H1 (cell line): ENCODE measurements around the gene TNRC6B. TPM values are rescaled to one million over a fixed set of nuclear protein-coding genes. Genes with fewer than 3 reads are reported as not detected.

Source experiments
- CTCF ChIA-PET: fragments of 300-600 bp; sonication (Branson Sonifier 250); formaldehyde crosslinking; loops from one replicate; lab custom pipeline; 2021; ENCODE audit not compliant: partially characterized antibody; lab: Charles Lee
- POLR2A ChIA-PET: fragments of 300-600 bp; sonication (Branson Sonifier 250); formaldehyde crosslinking; loops from one replicate; lab custom pipeline; 2021; ENCODE audit warnings: inconsistent platforms; ENCODE audit not compliant: partially characterized antibody; lab: Charles Lee
- DNase-seq, 2 experiments: peaks; one replicate each; pipeline versions ENCODE4 v3.0.0 to v3.0.0-alpha.2; 2010 to 2022; ENCODE audit warnings: low spot score in 2 of 2, low read depth in 1 of 2, mixed read lengths in 1 of 2
- FAIRE-seq: peaks from 2 replicates; lab custom pipeline; 2011; peaks lifted over from hg19 to GRCh38; lab: Jason Lieb, UNC
- H2AFZ ChIP-seq: 2 replicates; pipeline ENCODE4 v1.8.1; 2012; ENCODE audit warnings: low read length, inconsistent platforms
- H2AK5ac ChIP-seq: 2 replicates; pipeline ENCODE4 v1.6.1; 2013; ENCODE audit warnings: low read depth, low read length
- H2BK120ac ChIP-seq: replicated peaks from 2 replicates; pipeline ENCODE3; 2013; ENCODE audit warnings: low read depth, low read length, inconsistent platforms
- H2BK12ac ChIP-seq: 2 replicates; pipeline ENCODE4 v1.6.1; 2013; ENCODE audit warnings: low read depth, low read length
- H2BK15ac ChIP-seq: 2 replicates; pipeline ENCODE4 v1.6.1; 2013; ENCODE audit warnings: low read length
- H2BK20ac ChIP-seq: 2 replicates; pipeline ENCODE4 v1.6.1; 2013; ENCODE audit warnings: low read length
- H2BK5ac ChIP-seq: 2 replicates; pipeline ENCODE4 v1.6.1; 2013; ENCODE audit warnings: low read depth, low read length
- H3K14ac ChIP-seq: 2 replicates; pipeline ENCODE4 v1.6.1; 2013; ENCODE audit warnings: inconsistent platforms; ENCODE audit not compliant: insufficient read length
- H3K18ac ChIP-seq: 2 replicates; pipeline ENCODE4 v1.6.1; 2013; ENCODE audit warnings: low read length; ENCODE audit errors: extremely low read depth
- H3K23ac ChIP-seq: 2 replicates; pipeline ENCODE4 v1.6.1; 2013; ENCODE audit warnings: inconsistent platforms; ENCODE audit not compliant: insufficient read length
- H3K23me2 ChIP-seq: 2 replicates; pipeline ENCODE4 v1.6.1; 2013; ENCODE audit warnings: low read depth, low read length
- H3K27ac ChIP-seq: 2 replicates; pipeline ENCODE4 v1.6.1; 2011; ENCODE audit warnings: low read depth, low read length, inconsistent platforms
- H3K27me3 ChIP-seq, 4 experiments: replicated peaks in 1 of 4; 1 replicate in 1 of 4; 2 replicates in 3 of 4; pipeline versions ENCODE4 v1.6.1 to v1.8.1; 2011 to 2013; ENCODE audit warnings: low read length in 3 of 4, mild to moderate bottlenecking in 3 of 4, inconsistent platforms in 2 of 4, mixed read lengths in 2 of 4, moderate library complexity in 1 of 4; ENCODE audit not compliant: control insufficient read depth in 3 of 4, insufficient read depth in 3 of 4; ENCODE audit errors: extremely low read depth in 1 of 4
- H3K36me3 ChIP-seq, 4 experiments: 2 replicates each; pipeline versions ENCODE4 v1.6.1 to v1.8.1; 2011 to 2013; ENCODE audit warnings: mild to moderate bottlenecking in 4 of 4, low read length in 3 of 4, moderate library complexity in 2 of 4, control low read depth in 1 of 4, inconsistent platforms in 1 of 4; ENCODE audit not compliant: insufficient read depth in 4 of 4, control insufficient read depth in 2 of 4
- H3K4ac ChIP-seq: replicated peaks from 2 replicates; pipeline ENCODE3; 2013; ENCODE audit warnings: low read length, low read depth, mixed read lengths, inconsistent platforms; ENCODE audit not compliant: insufficient read length
- H3K4me1 ChIP-seq, 4 experiments: replicated peaks in 1 of 4; 1 replicate in 1 of 4; 2 replicates in 3 of 4; pipeline versions ENCODE4 v1.6.1 to v1.8.1; 2011 to 2013; ENCODE audit warnings: low read length in 3 of 4, inconsistent platforms in 2 of 4, mixed read lengths in 1 of 4; ENCODE audit not compliant: insufficient read depth in 4 of 4, control insufficient read depth in 3 of 4
- H3K4me2 ChIP-seq, 2 experiments: 2 replicates each; pipeline versions ENCODE4 v1.6.1 to v1.8.1; 2011 to 2013; ENCODE audit warnings: low read depth in 2 of 2, low read length in 2 of 2, control low read depth in 1 of 2, inconsistent platforms in 1 of 2, mild to moderate bottlenecking in 1 of 2; ENCODE audit not compliant: insufficient read depth in 1 of 2
- H3K4me3 ChIP-seq, 4 experiments: fragments of 200-600, 300-600 bp in 1 of 4; sonication (generic), shearing (Covaris generic), sonication (Bioruptor Twin) in 1 of 4; 2 replicates each; pipeline versions ENCODE4 v1.5.1 to v1.8.1; 2011 to 2016; ENCODE audit warnings: low read length in 4 of 4, low read depth in 3 of 4, control low read depth in 2 of 4, inconsistent platforms in 2 of 4, mild to moderate bottlenecking in 2 of 4, mixed read lengths in 1 of 4, moderate library complexity in 1 of 4; ENCODE audit not compliant: insufficient read depth in 2 of 4; ENCODE audit errors: extremely low read depth in 1 of 4
- H3K56ac ChIP-seq: replicated peaks from 2 replicates; pipeline ENCODE3; 2013; ENCODE audit warnings: low read depth, mild to moderate bottlenecking, mixed read lengths, low read length, inconsistent platforms; ENCODE audit not compliant: insufficient read length
- H3K79me1 ChIP-seq: 2 replicates; pipeline ENCODE4 v1.6.1; 2013; ENCODE audit warnings: low read depth, low read length, control low read depth
- H3K79me2 ChIP-seq, 2 experiments: 2 replicates each; pipeline versions ENCODE4 v1.6.1 to v1.8.1; 2012 to 2013; ENCODE audit warnings: low read length in 2 of 2, mild to moderate bottlenecking in 2 of 2, inconsistent platforms in 1 of 2; ENCODE audit not compliant: insufficient read depth in 2 of 2, control insufficient read depth in 1 of 2
- H3K9ac ChIP-seq, 4 experiments: replicated peaks in 1 of 4; 1 replicate in 1 of 4; 2 replicates in 3 of 4; pipeline versions ENCODE4 v1.6.1 to v1.8.1; 2011 to 2013; ENCODE audit warnings: low read depth in 3 of 4, low read length in 3 of 4, control low read depth in 2 of 4, mild to moderate bottlenecking in 2 of 4, moderate library complexity in 2 of 4, inconsistent platforms in 1 of 4; ENCODE audit errors: extremely low read depth in 1 of 4
- H3K9me3 ChIP-seq, 2 experiments: 2 replicates each; pipeline versions ENCODE4 v1.6.1 to v1.8.1; 2012 to 2013; ENCODE audit warnings: mild to moderate bottlenecking in 2 of 2, moderate library complexity in 2 of 2, control low read depth in 1 of 2, inconsistent platforms in 1 of 2, low read depth in 1 of 2, low read length in 1 of 2, mixed read lengths in 1 of 2; ENCODE audit not compliant: insufficient read depth in 2 of 2
- H4K20me1 ChIP-seq, 2 experiments: replicated peaks in 1 of 2; 2 replicates each; pipeline versions ENCODE3 to v1.8.1; 2011 to 2013; ENCODE audit warnings: inconsistent platforms in 2 of 2, low read length in 2 of 2, mild to moderate bottlenecking in 1 of 2; ENCODE audit not compliant: insufficient read depth in 2 of 2, control insufficient read depth in 1 of 2
- H4K5ac ChIP-seq: 2 replicates; pipeline ENCODE4 v1.6.1; 2013; ENCODE audit warnings: low read length, low read depth, mixed read lengths, inconsistent platforms; ENCODE audit not compliant: insufficient read length
- H4K8ac ChIP-seq: 2 replicates; pipeline ENCODE4 v1.8.0; 2013; ENCODE audit warnings: mild to moderate bottlenecking, moderate library complexity, low read length, inconsistent platforms; ENCODE audit not compliant: insufficient read depth; ENCODE audit errors: extremely low read depth
- H4K91ac ChIP-seq: replicated peaks from 2 replicates; pipeline ENCODE3; 2013; ENCODE audit warnings: low read length, mixed read lengths, inconsistent platforms; ENCODE audit not compliant: insufficient read length
- BCL11A ChIP-seq, 2 experiments: IDR thresholded peaks; one replicate each; pipeline ENCODE4 v1.6.1; 2011; ENCODE audit warnings: low read depth in 2 of 2, low read length in 2 of 2, mild to moderate bottlenecking in 2 of 2
- GABPA ChIP-seq: IDR thresholded peaks from 2 replicates; pipeline ENCODE4 v1.6.1; 2011; ENCODE audit warnings: mild to moderate bottlenecking, low read length, moderate library complexity, borderline replicate concordance; ENCODE audit not compliant: insufficient read depth
- HDAC6 ChIP-seq: IDR thresholded peaks from one replicate; pipeline ENCODE4 v1.7.1; 2012; ENCODE audit warnings: low read depth, mild to moderate bottlenecking, inconsistent platforms, low read length, moderate library complexity
- JUN ChIP-seq: IDR thresholded peaks from 2 replicates; pipeline ENCODE4 v1.6.1; 2011; ENCODE audit warnings: low read depth, mild to moderate bottlenecking, improper control_type of control experiment, low read length
- NRF1 ChIP-seq: IDR thresholded peaks from 2 replicates; pipeline ENCODE4 v1.6.1; 2011; ENCODE audit warnings: mild to moderate bottlenecking, low read depth, low read length, improper control_type of control experiment
- RXRA ChIP-seq: IDR thresholded peaks from 2 replicates; pipeline ENCODE4 v1.6.1; 2011; ENCODE audit warnings: low read depth, mild to moderate bottlenecking, low read length, moderate library complexity; ENCODE audit not compliant: insufficient read depth
- SAP30 ChIP-seq: fragments of 300-600 bp; sonication (generic); IDR thresholded peaks from 2 replicates; pipeline ENCODE4 v1.7.1; 2012; ENCODE audit warnings: low read length, moderate library complexity, mild to moderate bottlenecking, inconsistent platforms; ENCODE audit not compliant: insufficient read depth, insufficient replicate concordance
- TAF1 ChIP-seq: IDR thresholded peaks from 2 replicates; pipeline ENCODE4 v1.6.1; 2011; ENCODE audit warnings: mild to moderate bottlenecking, low read depth, low read length
- YY1 ChIP-seq: IDR thresholded peaks from 2 replicates; pipeline ENCODE4 v1.6.1; 2011; ENCODE audit warnings: low read depth, mild to moderate bottlenecking, low read length
- WGBS, 2 experiments: shearing (Covaris generic) in 1 of 2; methylation state at CpG; one replicate each; pipeline versions ENCODE4 v1.1.6 to v1.1.7; 2013 to 2015; ENCODE audit warnings: low lambda C conversion rate in 2 of 2, mixed read lengths in 2 of 2, inconsistent platforms in 1 of 2, low coverage in 1 of 2, missing lambda C conversion rate in 1 of 2; ENCODE audit not compliant: insufficient replicate concordance in 2 of 2, insufficient coverage in 1 of 2, insufficient read length in 1 of 2; ENCODE audit errors: extremely low coverage in 1 of 2, missing lambda C conversion rate in 1 of 2; 5-methylcytosine and 5-hydroxymethylcytosine counted together
- polyA plus RNA-seq, 7 experiments: library from polyadenylated mRNA; depleted of rRNA in 3 of 7; stranded (reverse) in 5 of 7; unstranded in 2 of 7; fragments of >200 nt in 5 of 7; fragments of 200-250 nt in 2 of 7; gene quantifications; 1 replicate in 5 of 7; 2 replicates in 1 of 7; 4 replicates in 1 of 7; pipeline versions ENCODE4 v1.2.1 to v1.2.3, GENCODE V29; 2011 to 2013; ENCODE audit warnings: missing spikeins in 2 of 7, mixed read lengths in 2 of 7
- total RNA-seq: library from RNA; stranded (reverse); fragmentation: NEBNext Ultra II Directional; extraction: Animal tissue kit (Norgen Biotek cat#: 25700); gene quantifications from 2 replicates; pipeline ENCODE4 v1.2.1, GENCODE V29; 2021
- TF ChIP-seq, protein P1 (sequence below): IDR thresholded peaks from 2 replicates; pipeline ENCODE4 v1.6.1; 2012; ENCODE audit warnings: inconsistent platforms

Gene TNRC6B
- total and polyA plus RNA-seq, 2 of the 8 experiments (the other 6 are each of a cell fraction or from before 2014, with no cell fraction given): 12.5 to 48.9 TPM

DNA sequence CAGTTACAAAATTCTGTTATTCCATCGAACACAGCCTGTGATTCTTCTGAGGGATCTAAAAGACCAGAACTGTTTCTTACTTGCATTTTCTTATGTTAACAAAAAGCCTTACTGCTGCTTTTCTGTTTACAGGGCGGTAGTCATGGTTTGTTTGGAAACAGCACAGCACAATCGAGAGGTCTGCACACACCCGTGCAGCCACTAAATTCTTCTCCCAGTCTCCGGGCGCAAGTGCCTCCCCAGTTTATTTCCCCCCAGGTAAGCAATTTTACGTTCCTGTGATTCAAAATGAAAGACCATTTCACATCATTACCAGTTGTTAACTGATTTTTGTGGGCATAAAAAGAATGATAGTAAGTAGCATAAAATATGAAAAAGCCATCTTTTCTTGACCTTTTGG, 107.8 kb downstream of the TNRC6B start:
- no peak overlapping the region for H2BK12ac ChIP-seq

More for the DNA sequence above, 107.8 kb downstream of the TNRC6B start:
- no peak for DNase-seq
- Histone ChIP-seq H2BK120ac (no peak overlapping the region), H3K56ac (no peak overlapping the region), H3K27me3 (no peaks in the 10 kb centered on the region; a peak in 1 of 7 replicates), H3K23ac (no peak overlapping the region), H4K8ac (no peak overlapping the region), H3K4me3 (no peak overlapping the region), H3K4ac (no peak overlapping the region), H3K14ac (no peak overlapping the region), H4K5ac (no peak overlapping the region), H2BK20ac (no peak overlapping the region), H4K91ac (no peak overlapping the region), H3K9me3 (no peaks in the 10 kb centered on the region), H3K27ac (no peak overlapping the region), H3K4me1 (no peaks in the 10 kb centered on the region), H3K36me3 (peaks cover 11 to 80% (median 46%) of the 10 kb centered on the region in 4 experiments), H2AK5ac (no peak overlapping the region), H3K4me2 (no peak overlapping the region), H2BK5ac (no peak overlapping the region), H3K18ac (no peak overlapping the region), H4K20me1 (peaks cover 2 to 12% of the 10 kb centered on the region in 2 experiments), H2AFZ (no peak overlapping the region), H2BK15ac (no peak overlapping the region)
- no peak for FAIRE-seq
- 88% methylated on average over 7 of the region's 7 CpGs; no CpG with 5 or more reads in 1 of the 2 experiments for WGBS, 2 experiments
- CTCF ChIA-PET: interaction anchor here (0.8 to 1.1 kb wide), 2 partner anchors 13 to 182 kb away, joined by 3 read pairs; no protein-coding TSS in a partner anchor
- POLR2A ChIA-PET: no interaction called here
- TF ChIP-seq RXRA (no peak), GABPA (no peak), SAP30 (no peak), NRF1 (no peak), YY1 (no peak), HDAC6 (no peak), JUN (no peak), TAF1 (no peak), BCL11A (IDR thresholded peaks at IDR 0.05; ENCODE audit: low read depth in 2 of 2, low read length in 2 of 2) (no peak)
- TF ChIP-seq, protein P1, sequence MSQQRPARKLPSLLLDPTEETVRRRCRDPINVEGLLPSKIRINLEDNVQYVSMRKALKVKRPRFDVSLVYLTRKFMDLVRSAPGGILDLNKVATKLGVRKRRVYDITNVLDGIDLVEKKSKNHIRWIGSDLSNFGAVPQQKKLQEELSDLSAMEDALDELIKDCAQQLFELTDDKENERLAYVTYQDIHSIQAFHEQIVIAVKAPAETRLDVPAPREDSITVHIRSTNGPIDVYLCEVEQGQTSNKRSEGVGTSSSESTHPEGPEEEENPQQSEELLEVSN: no peak
- TF ChIP-seq, all 59 proteins: peak for 0
- Histone ChIP-seq H3K23me2 (no peaks in the 10 kb centered on the region), H3K9ac (no peak overlapping the region), H3K79me2 (no peaks in the 10 kb centered on the region; a peak in 1 of 4 replicates), H3K79me1 (no peaks in the 10 kb centered on the region)
